GM13976 (cell line): ENCODE results near the gene IFT172.

Source experiments
- DNase-seq: peaks from one replicate; pipeline ENCODE4 v3.0.0; 2012; ENCODE audit warnings: low spot score
- in situ Hi-C: fragments of 300-500 bp; cut with MboI; formaldehyde crosslinking; loops from one replicate; pipeline ENCODE4 v1.12.0; 2022; ENCODE audit warnings: low sequenced_read_pairs, mixed read lengths, inconsistent platforms; ENCODE audit not compliant: unreplicated experiment
- TF ChIP-seq, protein P1 (sequence below): IDR thresholded peaks from 2 replicates; pipeline ENCODE4 v1.5.1; 2012; ENCODE audit warnings: borderline replicate concordance, mild to moderate bottlenecking; ENCODE audit not compliant: insufficient read depth; ENCODE audit errors: extremely low read depth, missing control alignments, control extremely low read depth

IFT172 gene

DNA sequence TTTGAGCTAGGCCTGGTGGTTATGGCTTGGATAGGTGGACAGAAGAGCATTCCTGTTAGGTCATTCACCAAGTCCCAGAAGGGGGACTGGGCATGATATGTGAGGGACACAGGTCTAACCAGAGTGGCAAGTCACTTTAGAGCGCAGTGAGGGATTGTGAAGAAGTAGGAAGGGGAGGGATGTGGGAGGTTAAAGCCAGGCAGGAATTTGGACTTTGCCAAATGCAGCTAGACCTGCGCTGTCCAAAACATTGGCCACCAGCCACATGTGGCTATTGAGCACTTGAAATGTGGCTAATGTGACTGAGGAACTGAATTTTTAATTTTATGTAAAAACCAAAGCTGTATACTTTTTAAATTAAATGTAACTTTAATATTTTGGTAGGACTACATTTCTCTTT, 30.8 kb upstream of the IFT172 start:
- TF ChIP-seq, protein P1, sequence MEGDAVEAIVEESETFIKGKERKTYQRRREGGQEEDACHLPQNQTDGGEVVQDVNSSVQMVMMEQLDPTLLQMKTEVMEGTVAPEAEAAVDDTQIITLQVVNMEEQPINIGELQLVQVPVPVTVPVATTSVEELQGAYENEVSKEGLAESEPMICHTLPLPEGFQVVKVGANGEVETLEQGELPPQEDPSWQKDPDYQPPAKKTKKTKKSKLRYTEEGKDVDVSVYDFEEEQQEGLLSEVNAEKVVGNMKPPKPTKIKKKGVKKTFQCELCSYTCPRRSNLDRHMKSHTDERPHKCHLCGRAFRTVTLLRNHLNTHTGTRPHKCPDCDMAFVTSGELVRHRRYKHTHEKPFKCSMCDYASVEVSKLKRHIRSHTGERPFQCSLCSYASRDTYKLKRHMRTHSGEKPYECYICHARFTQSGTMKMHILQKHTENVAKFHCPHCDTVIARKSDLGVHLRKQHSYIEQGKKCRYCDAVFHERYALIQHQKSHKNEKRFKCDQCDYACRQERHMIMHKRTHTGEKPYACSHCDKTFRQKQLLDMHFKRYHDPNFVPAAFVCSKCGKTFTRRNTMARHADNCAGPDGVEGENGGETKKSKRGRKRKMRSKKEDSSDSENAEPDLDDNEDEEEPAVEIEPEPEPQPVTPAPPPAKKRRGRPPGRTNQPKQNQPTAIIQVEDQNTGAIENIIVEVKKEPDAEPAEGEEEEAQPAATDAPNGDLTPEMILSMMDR: no peak
- in situ Hi-C loops: no loop called here
- DNase-seq: no peak

DNA sequence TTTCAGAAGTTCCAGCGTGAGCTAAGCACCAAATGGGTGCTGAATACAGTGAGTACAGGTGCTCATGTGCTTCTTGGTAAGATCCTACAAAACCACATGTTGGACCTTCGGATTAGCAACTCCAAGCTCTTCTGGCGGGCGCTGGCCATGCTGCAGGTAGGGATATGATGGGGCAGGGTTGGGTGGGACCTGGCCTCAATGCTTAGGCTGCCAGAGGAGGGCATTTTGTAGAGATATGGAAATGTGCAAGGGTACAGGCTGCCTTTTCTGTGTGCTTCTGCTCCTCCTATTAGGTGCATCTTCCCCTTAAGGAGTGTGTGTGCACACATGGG, 29.2 kb upstream of the IFT172 start:
- in situ Hi-C loops: no loop called here
- TF ChIP-seq, protein P1: no peak
- no peak for DNase-seq

DNA sequence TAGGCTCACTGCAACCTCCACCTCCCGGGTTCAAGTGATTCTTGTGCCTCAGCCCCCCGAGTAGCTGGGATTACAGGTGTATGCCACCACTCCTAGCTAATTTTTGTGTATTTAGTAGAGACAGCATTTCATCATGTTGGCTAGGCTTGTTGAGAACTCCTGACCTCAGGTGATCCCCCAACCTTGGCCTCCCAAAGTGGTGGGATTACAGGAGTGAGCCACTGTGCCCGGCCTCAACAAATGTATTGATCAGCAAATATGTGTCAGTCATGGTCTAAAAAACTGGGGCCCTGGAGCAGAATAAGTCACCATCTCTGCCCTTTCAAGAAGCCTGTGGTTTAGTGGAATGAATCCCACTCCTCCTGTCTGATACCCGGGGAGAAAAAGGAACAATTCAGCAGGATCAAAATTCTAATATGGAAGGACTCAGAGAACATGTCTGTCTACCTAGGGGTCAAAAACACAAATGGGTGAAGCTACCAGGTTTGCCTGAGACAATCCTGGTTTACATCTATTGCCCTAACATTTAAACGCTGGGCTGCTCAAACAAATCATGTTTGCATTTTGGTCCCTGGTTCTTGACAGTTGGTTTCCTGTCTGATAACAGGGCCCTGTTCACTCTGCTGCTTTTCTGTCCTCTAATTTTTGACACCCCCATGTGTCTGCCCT, 28.7 kb upstream of the IFT172 start:
- TF ChIP-seq, protein P1: no peak
- in situ Hi-C loops: no loop called here
- no peak for DNase-seq

DNA sequence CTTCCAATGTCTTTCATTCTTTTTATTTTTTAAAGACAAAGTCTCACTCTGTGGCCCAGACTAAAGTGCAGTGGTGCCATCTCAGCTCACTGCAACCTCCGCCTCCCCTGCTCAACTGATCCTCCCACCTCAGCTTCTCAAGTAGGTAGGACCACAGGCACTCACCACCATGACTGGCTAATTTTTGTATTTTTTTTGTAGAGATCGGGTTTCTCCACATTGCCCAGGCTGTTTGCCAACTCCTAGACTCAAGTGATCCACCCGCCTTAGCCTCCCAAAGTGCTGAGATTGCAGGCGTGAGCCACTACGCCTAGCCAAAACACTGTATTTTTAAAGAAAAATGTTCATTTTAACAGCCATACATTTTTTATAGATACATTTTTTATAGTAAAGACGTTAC, 19.8 kb upstream of the IFT172 start:
- in situ Hi-C loops: no loop called here
- TF ChIP-seq, protein P1: no peak
- DNase-seq: no peak

DNA sequence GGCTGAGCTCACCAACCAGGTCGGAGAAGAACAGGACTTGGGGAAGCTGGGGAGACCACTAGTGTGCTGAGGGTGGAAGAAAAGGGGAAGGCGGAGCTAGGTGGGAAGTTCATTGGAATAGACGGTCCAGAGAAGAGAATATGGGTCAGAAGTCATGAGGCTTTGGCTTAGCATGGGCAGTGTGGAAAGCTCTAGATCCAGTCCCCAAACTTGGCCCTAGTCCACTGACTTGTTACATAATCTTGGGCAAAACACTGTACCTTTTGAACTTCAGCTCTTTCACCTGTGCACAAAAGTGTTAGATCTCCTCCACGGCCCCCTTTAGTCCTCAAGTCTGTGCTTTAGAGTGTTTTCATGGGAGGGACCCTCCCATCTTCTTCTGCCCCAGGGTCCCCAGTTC, 17.8 kb upstream of the IFT172 start:
- TF ChIP-seq, protein P1: no peak

DNA sequence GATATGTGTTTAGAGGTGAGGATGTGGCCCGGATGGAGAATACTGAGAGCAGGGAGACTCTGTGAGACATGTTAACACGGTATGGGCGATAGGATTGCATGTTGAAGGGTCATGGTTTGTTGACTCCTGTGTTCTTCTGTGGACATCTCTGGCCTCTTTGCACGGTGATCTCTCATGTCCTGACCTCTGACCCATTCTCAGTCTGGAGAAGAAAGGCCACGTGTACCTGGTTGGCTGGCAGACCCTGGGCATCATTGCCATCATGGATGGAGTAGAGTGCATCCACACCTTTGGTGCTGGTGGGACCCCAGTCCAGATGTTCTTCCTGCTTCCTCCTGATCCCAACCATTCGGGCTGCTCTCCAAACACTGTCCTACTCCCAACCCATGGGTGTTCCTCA, 17.0 kb upstream of the IFT172 start:
- TF ChIP-seq, protein P1: no peak
- in situ Hi-C loops: no loop called here
- no peak for DNase-seq

More for the DNA sequence above, 17.8 kb upstream of the IFT172 start:
- in situ Hi-C loops: no loop called here
- no peak for DNase-seq
